Ishikawa (cell line): ENCODE results near the gene DPAGT1.

Source experiments
- CEBPB ChIP-seq: IDR thresholded peaks from 2 replicates; pipeline ENCODE4 v1.6.1; 2012
- CREB1 ChIP-seq: IDR thresholded peaks from 2 replicates; pipeline ENCODE4 v1.6.1; 2012; ENCODE audit warnings: low read depth
- EGR1 ChIP-seq: IDR thresholded peaks from 2 replicates; pipeline ENCODE4 v1.6.1; 2012
- EP300 ChIP-seq: IDR thresholded peaks from 2 replicates; pipeline ENCODE4 v1.6.1; 2012; ENCODE audit warnings: borderline replicate concordance
- FOXM1 ChIP-seq: IDR thresholded peaks from 2 replicates; pipeline ENCODE4 v1.6.1; 2012; ENCODE audit warnings: low read depth, borderline replicate concordance
- MAX ChIP-seq: IDR thresholded peaks from 2 replicates; pipeline ENCODE4 v1.6.1; 2012
- NFIC ChIP-seq: IDR thresholded peaks from 2 replicates; pipeline ENCODE4 v1.6.1; 2012
- RAD21 ChIP-seq: IDR thresholded peaks from 2 replicates; pipeline ENCODE4 v1.6.1; 2012; ENCODE audit warnings: low read depth
- REST ChIP-seq: IDR thresholded peaks from 2 replicates; pipeline ENCODE4 v1.6.1; 2012; ENCODE audit warnings: low read depth, mild to moderate bottlenecking
- TAF1 ChIP-seq: IDR thresholded peaks from 2 replicates; pipeline ENCODE4 v1.6.1; 2012; ENCODE audit warnings: low read depth, mild to moderate bottlenecking
- TCF12 ChIP-seq: IDR thresholded peaks from 2 replicates; pipeline ENCODE4 v1.6.1; 2012; ENCODE audit warnings: low read depth
- TEAD4 ChIP-seq: IDR thresholded peaks from 2 replicates; pipeline ENCODE4 v1.6.1; 2012
- USF1 ChIP-seq: IDR thresholded peaks from 2 replicates; pipeline ENCODE4 v1.6.1; 2012
- YY1 ChIP-seq: IDR thresholded peaks from 2 replicates; pipeline ENCODE4 v1.6.1; 2012; ENCODE audit warnings: low read depth
- ZBTB7A ChIP-seq: IDR thresholded peaks from 2 replicates; pipeline ENCODE4 v1.6.1; 2012; ENCODE audit warnings: low read depth

The DPAGT1 gene

GRCh38 chr11:119126675-119127268 lies 25.1 kb upstream of the DPAGT1 start:
- TF ChIP-seq MAX (no peak), NFIC (no peak)

GRCh38 chr11:119125821-119126220 lies 24.2 kb upstream of the DPAGT1 start:
- TF ChIP-seq MAX (no peak), EGR1 (no peak), NFIC (no peak), ZBTB7A (no peak), FOXM1 (no peak), EP300 (no peak), REST (no peak), CEBPB (no peak)

GRCh38 chr11:119121811-119122124 lies 20.1 kb upstream of the DPAGT1 start:
- no peak for TF ChIP-seq CREB1
- no peak for TF ChIP-seq REST
- TF ChIP-seq MAX, result no peak
- no peak for TF ChIP-seq CEBPB
- no peak for TF ChIP-seq TAF1
- no peak for TF ChIP-seq TCF12
- TF ChIP-seq YY1, result no peak
- no peak for TF ChIP-seq FOXM1
- TF ChIP-seq USF1, result no peak
- no peak for TF ChIP-seq ZBTB7A
- TF ChIP-seq EP300, result no peak

- TF ChIP-seq CEBPB, result no peak
- peak; percentile 97 for TF ChIP-seq MAX
- TF ChIP-seq TAF1, result peak; percentile 62
- TF ChIP-seq NFIC, result no peak
- no peak for TF ChIP-seq RAD21
- TF ChIP-seq TEAD4, result no peak
- no peak for TF ChIP-seq REST
- no peak for TF ChIP-seq FOXM1
- no peak for TF ChIP-seq EP300
- TF ChIP-seq CREB1, result 0 out of 2 replicates have a peak, but pooled peaks have one; percentile 20
- peak; percentile 97 for TF ChIP-seq USF1
- TF ChIP-seq YY1, result no peak
- no peak; the same call in 1 of the 2 replicates for TF ChIP-seq TCF12
- TF ChIP-seq ZBTB7A, result no peak
- TF ChIP-seq EGR1, result peak; percentile 86
Measured at GRCh38 chr11:119121008-119121810, 19.6 kb upstream of the DPAGT1 start, which contains the start of gene HINFP. TSS of gene HINFP (plus strand) at chr11:119121580. CDS start at chr11:119126945, 5,365 bp downstream.
